Right renal pelvis (tissue), 4 donors: ENCODE results near the gene TOR3A. TPM values are rescaled to one million over a fixed set of nuclear protein-coding genes. Genes with fewer than 3 reads are reported as not detected.

ENCODE experiments used
- DNase-seq, 4 donors: peaks; one replicate each; pipeline ENCODE4 v3.0.0-alpha.2; 2013; ENCODE audit warnings: low read depth in 4 of 4, low spot score in 3 of 4, missing footprints in 1 of 4
- polyA plus RNA-seq, 4 donors: library from polyadenylated mRNA; unstranded; fragments of 120-200 nt; gene quantifications; one replicate each; pipeline ENCODE4 v1.2.1, GENCODE V29; 2013; ENCODE audit not compliant: insufficient read length in 4 of 4

TOR3A gene
- polyA plus RNA-seq, 4 donors, result 24.3 to 26.4 (median 24.9) TPM

- no peak for DNase-seq
Measured at GRCh38 chr1:179142889-179143299, 61.0 kb downstream of the TOR3A start.

GRCh38 chr1:179143322-179143721 is 61.5 kb downstream of the TOR3A start:
- no peak for DNase-seq

GRCh38 chr1:179144626-179145025 is 62.8 kb downstream of the TOR3A start:
- DNase-seq, result no peak

- DNase-seq, result no peak
Measured at GRCh38 chr1:179145521-179145920, 63.7 kb downstream of the TOR3A start.

Other genes with a start within 250 kb of the TOR3A start
- gene ANGPTL1, start 211.0 kb upstream of the TOR3A start, polyA plus RNA-seq, result 1 to 10 TPM; 6.6 to 9.6 (median 7.2) TPM
- 10 to 100 TPM; 41.9 to 47.7 (median 46.8) TPM for gene FAM20B, start 56.2 kb upstream of the TOR3A start, polyA plus RNA-seq
- gene ABL2, start 147.6 kb downstream of the TOR3A start, polyA plus RNA-seq, result 10 to 100 TPM; 10.7 to 11.2 (median 10.9) TPM
- 10 to 100 TPM; 30.4 to 39.0 (median 36.2) TPM for gene SOAT1, start 211.7 kb downstream of the TOR3A start, polyA plus RNA-seq